ENCODE data around the gene SERHL2.
"Not testable (repeated sequence)": the region's sequence is repeated elsewhere in the genome, so short reads cannot be mapped to it uniquely, and the experiment has no call there.

SERHL2 gene

GRCh38 chr22:42533638-42533977, 20.1 kb upstream of the SERHL2 start:
- no peak for TF ChIP-seq EZH2phosphoT487 (IDR thresholded peaks at IDR 0.05; ENCODE audit: borderline replicate concordance)
- no peak for TF ChIP-seq CTCF (conservative IDR thresholded peaks at IDR 0.05; ENCODE audit: low read length)
- H3K4me3 ChIP-seq (ENCODE audit: low read length, poor library complexity, severe bottlenecking), result peak overlapping the region; percentile 74
- H3K9ac ChIP-seq (ENCODE audit: low read depth, low read length, poor library complexity, severe bottlenecking), result peak overlapping the region; percentile 56
- no peaks in the 10 kb centered on the region for H3F3A ChIP-seq (ENCODE audit: low read depth)
- H3K9me2 ChIP-seq (replicated peaks; ENCODE audit: low read depth, low read length), result no peaks in the 10 kb centered on the region
- H3K4me2 ChIP-seq (ENCODE audit: low read depth, low read length, poor library complexity, severe bottlenecking), result peak overlapping the region; percentile 64
- no peaks in the 10 kb centered on the region for H3K9me3 ChIP-seq (ENCODE audit: insufficient read depth, low read depth, low read length)
- H3K36me3 ChIP-seq (ENCODE audit: insufficient read depth, low read length), result no peaks in the 10 kb centered on the region
- peaks cover 9% of the 10 kb centered on the region for H3K4me1 ChIP-seq (ENCODE audit: insufficient read depth, low read length, poor library complexity, severe bottlenecking)
- no peaks in the 10 kb centered on the region for H3K79me2 ChIP-seq (ENCODE audit: insufficient read depth, low read length)
- H2AFZ ChIP-seq (ENCODE audit: low read length), result peak overlapping the region; percentile 85; the same call in 1 of the 2 replicates
- H3K27me3 ChIP-seq (ENCODE audit: insufficient read depth, low read length, poor library complexity, severe bottlenecking), result no peaks in the 10 kb centered on the region
- H4K20me1 ChIP-seq (ENCODE audit: insufficient read depth, low read length, poor library complexity, severe bottlenecking), result no peaks in the 10 kb centered on the region

- H3K9me3 ChIP-seq (ENCODE audit: insufficient read depth, low read depth, low read length); H3K4me3 ChIP-seq (ENCODE audit: low read length, poor library complexity, severe bottlenecking); H3K9ac ChIP-seq (ENCODE audit: low read depth, low read length, poor library complexity, severe bottlenecking); H3K36me3 ChIP-seq (ENCODE audit: insufficient read depth, low read length); H2AFZ ChIP-seq (ENCODE audit: low read length); H3K4me2 ChIP-seq (ENCODE audit: low read depth, low read length, poor library complexity, severe bottlenecking); H3K9me2 ChIP-seq (replicated peaks; ENCODE audit: low read depth, low read length); H3K79me2 ChIP-seq (ENCODE audit: insufficient read depth, low read length); H3K4me1 ChIP-seq (ENCODE audit: insufficient read depth, low read length, poor library complexity, severe bottlenecking); H3F3A ChIP-seq (ENCODE audit: low read depth); H3K27me3 ChIP-seq (ENCODE audit: insufficient read depth, low read length, poor library complexity, severe bottlenecking); H4K20me1 ChIP-seq (ENCODE audit: insufficient read depth, low read length, poor library complexity, severe bottlenecking): not testable (repeated sequence)
Observed at GRCh38 chr22:42535082-42535731, 18.5 kb upstream of the SERHL2 start.

GRCh38 chr22:42536166-42536565, 17.6 kb upstream of the SERHL2 start:
- H3K9me3 ChIP-seq (ENCODE audit: insufficient read depth, low read depth, low read length), result no peaks in the 10 kb centered on the region
- no peak overlapping the region for H3K4me3 ChIP-seq (ENCODE audit: low read length, poor library complexity, severe bottlenecking)
- no peak overlapping the region for H3K4me2 ChIP-seq (ENCODE audit: low read depth, low read length, poor library complexity, severe bottlenecking)
- H3K36me3 ChIP-seq (ENCODE audit: insufficient read depth, low read length), result no peaks in the 10 kb centered on the region
- H3K27me3 ChIP-seq (ENCODE audit: insufficient read depth, low read length, poor library complexity, severe bottlenecking), result no peaks in the 10 kb centered on the region
- TF ChIP-seq CTCF (conservative IDR thresholded peaks at IDR 0.05; ENCODE audit: low read length) (no peak), EZH2phosphoT487 (IDR thresholded peaks at IDR 0.05; ENCODE audit: borderline replicate concordance) (no peak)
- no peaks in the 10 kb centered on the region for H3K79me2 ChIP-seq (ENCODE audit: insufficient read depth, low read length)
- no peak overlapping the region for H2AFZ ChIP-seq (ENCODE audit: low read length)
- no peak overlapping the region for H3K9ac ChIP-seq (ENCODE audit: low read depth, low read length, poor library complexity, severe bottlenecking)
- H3F3A ChIP-seq (ENCODE audit: low read depth), result no peaks in the 10 kb centered on the region
- no peaks in the 10 kb centered on the region for H4K20me1 ChIP-seq (ENCODE audit: insufficient read depth, low read length, poor library complexity, severe bottlenecking)
- H3K4me1 ChIP-seq (ENCODE audit: insufficient read depth, low read length, poor library complexity, severe bottlenecking), result peaks cover 9% of the 10 kb centered on the region
- no peaks in the 10 kb centered on the region for H3K9me2 ChIP-seq (replicated peaks; ENCODE audit: low read depth, low read length)

- H2AFZ ChIP-seq (ENCODE audit: low read length); H3K4me1 ChIP-seq (ENCODE audit: insufficient read depth, low read length, poor library complexity, severe bottlenecking); H3K79me2 ChIP-seq (ENCODE audit: insufficient read depth, low read length); H3K9me2 ChIP-seq (replicated peaks; ENCODE audit: low read depth, low read length); H4K20me1 ChIP-seq (ENCODE audit: insufficient read depth, low read length, poor library complexity, severe bottlenecking); H3K9me3 ChIP-seq (ENCODE audit: insufficient read depth, low read depth, low read length); H3K36me3 ChIP-seq (ENCODE audit: insufficient read depth, low read length); H3F3A ChIP-seq (ENCODE audit: low read depth); H3K4me3 ChIP-seq (ENCODE audit: low read length, poor library complexity, severe bottlenecking); H3K4me2 ChIP-seq (ENCODE audit: low read depth, low read length, poor library complexity, severe bottlenecking); H3K9ac ChIP-seq (ENCODE audit: low read depth, low read length, poor library complexity, severe bottlenecking); H3K27me3 ChIP-seq (ENCODE audit: insufficient read depth, low read length, poor library complexity, severe bottlenecking): not testable (repeated sequence)
Observed at GRCh38 chr22:42536634-42537033, 17.1 kb upstream of the SERHL2 start.

GRCh38 chr22:42537199-42537831, 16.4 kb upstream of the SERHL2 start:
- H3K4me1 ChIP-seq (ENCODE audit: insufficient read depth, low read length, poor library complexity, severe bottlenecking); H3K36me3 ChIP-seq (ENCODE audit: insufficient read depth, low read length); H3K4me3 ChIP-seq (ENCODE audit: low read length, poor library complexity, severe bottlenecking); H2AFZ ChIP-seq (ENCODE audit: low read length); H3K9me3 ChIP-seq (ENCODE audit: insufficient read depth, low read depth, low read length); H3K4me2 ChIP-seq (ENCODE audit: low read depth, low read length, poor library complexity, severe bottlenecking); H3K9me2 ChIP-seq (replicated peaks; ENCODE audit: low read depth, low read length); H3K79me2 ChIP-seq (ENCODE audit: insufficient read depth, low read length); H3K27me3 ChIP-seq (ENCODE audit: insufficient read depth, low read length, poor library complexity, severe bottlenecking); H3K9ac ChIP-seq (ENCODE audit: low read depth, low read length, poor library complexity, severe bottlenecking); H4K20me1 ChIP-seq (ENCODE audit: insufficient read depth, low read length, poor library complexity, severe bottlenecking); H3F3A ChIP-seq (ENCODE audit: low read depth): not testable (repeated sequence)

GRCh38 chr22:42539236-42539771, 14.5 kb upstream of the SERHL2 start:
- not testable (repeated sequence) for H4K20me1 ChIP-seq (ENCODE audit: insufficient read depth, low read length, poor library complexity, severe bottlenecking); H3K9me3 ChIP-seq (ENCODE audit: insufficient read depth, low read depth, low read length); H3K4me1 ChIP-seq (ENCODE audit: insufficient read depth, low read length, poor library complexity, severe bottlenecking); H3K79me2 ChIP-seq (ENCODE audit: insufficient read depth, low read length); H3K9me2 ChIP-seq (replicated peaks; ENCODE audit: low read depth, low read length); H2AFZ ChIP-seq (ENCODE audit: low read length); H3K27me3 ChIP-seq (ENCODE audit: insufficient read depth, low read length, poor library complexity, severe bottlenecking); H3K36me3 ChIP-seq (ENCODE audit: insufficient read depth, low read length); H3K9ac ChIP-seq (ENCODE audit: low read depth, low read length, poor library complexity, severe bottlenecking); H3K4me3 ChIP-seq (ENCODE audit: low read length, poor library complexity, severe bottlenecking); H3F3A ChIP-seq (ENCODE audit: low read depth); H3K4me2 ChIP-seq (ENCODE audit: low read depth, low read length, poor library complexity, severe bottlenecking)

All from Loucy (cell line).